SK-N-SH treated with all-trans-retinoic acid at 6 μM for 48 hours (cell line): ENCODE data around the gene EEF1AKMT3.

Experiments
- CSDC2 ChIP-seq: fragments of 250-450 bp; sonication (Bioruptor Pico); IDR thresholded peaks from 2 replicates; pipeline ENCODE4 v1.5.0; 2020; ENCODE audit warnings: mild to moderate bottlenecking, moderate library complexity
- ESRRG ChIP-seq: fragments of 250-450 bp; sonication (Bioruptor Pico); IDR thresholded peaks from 2 replicates; pipeline ENCODE4 v1.6.1; 2021; ENCODE audit warnings: mild to moderate bottlenecking
- ISL1 ChIP-seq: fragments of 250-450 bp; sonication (Bioruptor Pico); IDR thresholded peaks from 2 replicates; pipeline ENCODE4 v2.1.2; 2022; ENCODE audit warnings: mild to moderate bottlenecking, moderate library complexity
- PPARA ChIP-seq: fragments of 250-450 bp; sonication (Bioruptor Pico); IDR thresholded peaks from 2 replicates; pipeline ENCODE4 v1.5.0; 2020; ENCODE audit warnings: mild to moderate bottlenecking, borderline replicate concordance
- TCF4 ChIP-seq: fragments of 250-450 bp; sonication (Bioruptor Pico); IDR thresholded peaks from 2 replicates; pipeline ENCODE4 v1.8.0; 2021; ENCODE audit warnings: mild to moderate bottlenecking, moderate library complexity, borderline replicate concordance
- ZC3H10 ChIP-seq: fragments of 250-450 bp; sonication (Bioruptor Pico); IDR thresholded peaks from 2 replicates; pipeline ENCODE4 v1.5.1; 2021; ENCODE audit warnings: mild to moderate bottlenecking, moderate library complexity
- ZNF70 ChIP-seq: fragments of 450-650 bp; formaldehyde crosslinking; IDR thresholded peaks from 2 replicates; pipeline ENCODE4 v1.5.0; 2020; ENCODE audit warnings: mild to moderate bottlenecking, moderate library complexity
- TF ChIP-seq, protein P1 (sequence below): fragments of 250-450 bp; sonication (Bioruptor Pico); IDR thresholded peaks from 2 replicates; pipeline ENCODE4 v1.8.0; 2021; ENCODE audit warnings: low read depth, mild to moderate bottlenecking, moderate library complexity, borderline replicate concordance
- TF ChIP-seq, protein P2 (sequence below): fragments of 250-450 bp; sonication (Bioruptor Pico); IDR thresholded peaks from 2 replicates; pipeline ENCODE4 v1.8.0; 2020; ENCODE audit warnings: mild to moderate bottlenecking, moderate library complexity, borderline replicate concordance

DNA sequence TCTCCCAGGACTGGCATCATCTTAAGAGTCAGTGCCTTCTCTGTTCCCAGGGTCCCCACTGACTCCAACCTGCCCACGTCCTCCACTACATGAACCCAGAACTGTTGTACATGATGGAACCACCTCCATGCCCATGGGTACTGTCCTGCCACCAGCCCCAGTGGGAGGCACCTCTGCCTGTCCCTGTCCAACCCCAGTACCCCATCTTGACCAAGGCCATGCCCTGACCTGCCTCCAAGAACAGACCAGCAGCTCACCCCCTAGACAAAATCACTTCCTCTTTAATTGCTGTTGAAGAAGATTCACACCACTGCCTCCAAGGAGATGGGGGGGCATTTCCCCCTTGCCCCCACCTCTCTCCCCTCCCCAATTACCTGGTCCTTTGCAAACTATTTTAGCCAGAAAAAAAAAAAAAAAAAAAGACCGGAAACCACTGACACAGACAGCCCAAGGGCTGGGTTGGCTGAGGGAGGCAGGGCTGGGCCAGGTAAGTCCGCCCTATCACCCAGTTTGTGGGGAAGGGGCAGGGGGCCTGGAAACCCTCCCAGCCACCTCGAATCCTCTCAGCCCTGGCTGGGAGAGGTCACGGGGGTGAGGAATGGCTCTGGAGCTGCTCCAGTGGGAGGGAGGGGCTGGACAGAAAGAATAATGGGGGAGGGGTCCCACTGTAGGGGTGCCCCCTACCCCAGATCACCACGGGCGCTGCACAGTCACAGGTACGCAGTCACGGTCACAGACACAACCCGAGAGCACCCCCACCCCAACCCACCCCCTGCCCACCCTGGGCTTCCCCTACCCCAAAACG lies 47.3 kb upstream of the EEF1AKMT3 start:
- TF ChIP-seq, protein P1, sequence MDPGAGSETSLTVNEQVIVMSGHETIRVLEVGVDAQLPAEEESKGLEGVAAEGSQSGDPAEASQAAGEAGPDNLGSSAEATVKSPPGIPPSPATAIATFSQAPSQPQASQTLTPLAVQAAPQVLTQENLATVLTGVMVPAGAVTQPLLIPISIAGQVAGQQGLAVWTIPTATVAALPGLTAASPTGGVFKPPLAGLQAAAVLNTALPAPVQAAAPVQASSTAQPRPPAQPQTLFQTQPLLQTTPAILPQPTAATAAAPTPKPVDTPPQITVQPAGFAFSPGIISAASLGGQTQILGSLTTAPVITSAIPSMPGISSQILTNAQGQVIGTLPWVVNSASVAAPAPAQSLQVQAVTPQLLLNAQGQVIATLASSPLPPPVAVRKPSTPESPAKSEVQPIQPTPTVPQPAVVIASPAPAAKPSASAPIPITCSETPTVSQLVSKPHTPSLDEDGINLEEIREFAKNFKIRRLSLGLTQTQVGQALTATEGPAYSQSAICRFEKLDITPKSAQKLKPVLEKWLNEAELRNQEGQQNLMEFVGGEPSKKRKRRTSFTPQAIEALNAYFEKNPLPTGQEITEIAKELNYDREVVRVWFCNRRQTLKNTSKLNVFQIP (CRISPR knock-in tag), result no peak
- TF ChIP-seq ISL1 (CRISPR knock-in tag), result no peak
- no peak for TF ChIP-seq TCF4 (CRISPR knock-in tag)
- TF ChIP-seq ZC3H10, result no peak
- TF ChIP-seq ESRRG, result no peak
- TF ChIP-seq ZNF70 (CRISPR knock-in tag), result no peak
- TF ChIP-seq CSDC2 (CRISPR knock-in tag), result no peak
- no peak for TF ChIP-seq PPARA (CRISPR knock-in tag)
- TF ChIP-seq, protein P2, sequence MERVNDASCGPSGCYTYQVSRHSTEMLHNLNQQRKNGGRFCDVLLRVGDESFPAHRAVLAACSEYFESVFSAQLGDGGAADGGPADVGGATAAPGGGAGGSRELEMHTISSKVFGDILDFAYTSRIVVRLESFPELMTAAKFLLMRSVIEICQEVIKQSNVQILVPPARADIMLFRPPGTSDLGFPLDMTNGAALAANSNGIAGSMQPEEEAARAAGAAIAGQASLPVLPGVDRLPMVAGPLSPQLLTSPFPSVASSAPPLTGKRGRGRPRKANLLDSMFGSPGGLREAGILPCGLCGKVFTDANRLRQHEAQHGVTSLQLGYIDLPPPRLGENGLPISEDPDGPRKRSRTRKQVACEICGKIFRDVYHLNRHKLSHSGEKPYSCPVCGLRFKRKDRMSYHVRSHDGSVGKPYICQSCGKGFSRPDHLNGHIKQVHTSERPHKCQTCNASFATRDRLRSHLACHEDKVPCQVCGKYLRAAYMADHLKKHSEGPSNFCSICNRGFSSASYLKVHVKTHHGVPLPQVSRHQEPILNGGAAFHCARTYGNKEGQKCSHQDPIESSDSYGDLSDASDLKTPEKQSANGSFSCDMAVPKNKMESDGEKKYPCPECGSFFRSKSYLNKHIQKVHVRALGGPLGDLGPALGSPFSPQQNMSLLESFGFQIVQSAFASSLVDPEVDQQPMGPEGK, result no peak
